NB4 (cell line): ENCODE measurements around the gene CHRNB2.

ENCODE experiments used
- MYC ChIP-seq: IDR thresholded peaks from 2 replicates; pipeline ENCODE4 v1.6.1; 2011; ENCODE audit warnings: low read depth, low read length
- POLR2A ChIP-seq: IDR thresholded peaks from 2 replicates; pipeline ENCODE4 v1.6.1; 2011; ENCODE audit warnings: mild to moderate bottlenecking; ENCODE audit not compliant: insufficient read length; ENCODE audit errors: extremely low read depth
- TF ChIP-seq, protein P1 (sequence below): IDR thresholded peaks from one replicate; pipeline ENCODE4 v1.5.1; 2012; ENCODE audit warnings: low read depth, low read length

DNA sequence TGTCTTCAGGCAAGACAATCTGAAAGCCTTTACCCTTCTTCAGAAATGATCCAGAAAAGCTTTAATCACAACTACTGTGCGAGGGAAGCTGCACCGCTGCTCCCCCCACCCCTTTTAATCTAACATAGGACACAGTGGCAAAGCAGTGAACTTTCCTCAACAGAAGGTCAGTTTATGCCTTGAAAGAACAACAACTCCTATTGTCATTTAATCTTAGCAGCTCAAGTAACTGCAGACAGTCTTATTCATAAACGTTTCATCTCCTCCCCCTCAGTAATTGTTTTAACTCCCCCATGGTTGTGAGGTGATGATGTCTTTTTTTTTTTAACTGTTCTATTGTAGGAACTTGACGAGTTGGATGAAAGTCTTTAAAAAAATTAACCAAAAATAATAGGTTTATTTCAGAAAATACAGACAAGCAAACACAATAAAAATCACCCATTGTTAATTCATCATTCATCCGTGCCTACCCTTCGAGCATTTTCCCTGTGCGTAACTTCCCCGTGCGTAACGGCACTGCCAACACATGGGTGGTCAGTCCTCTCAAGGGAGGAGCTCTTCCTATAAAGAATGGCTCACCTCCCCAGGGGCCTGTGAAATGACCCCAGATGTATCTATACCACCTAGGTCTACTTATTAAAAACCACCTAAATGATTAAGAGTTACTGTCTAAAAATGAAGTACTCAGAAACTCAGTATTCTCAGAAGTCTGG is 43.7 kb downstream of the CHRNB2 start:
- no peak for TF ChIP-seq POLR2A
- TF ChIP-seq, protein P1, sequence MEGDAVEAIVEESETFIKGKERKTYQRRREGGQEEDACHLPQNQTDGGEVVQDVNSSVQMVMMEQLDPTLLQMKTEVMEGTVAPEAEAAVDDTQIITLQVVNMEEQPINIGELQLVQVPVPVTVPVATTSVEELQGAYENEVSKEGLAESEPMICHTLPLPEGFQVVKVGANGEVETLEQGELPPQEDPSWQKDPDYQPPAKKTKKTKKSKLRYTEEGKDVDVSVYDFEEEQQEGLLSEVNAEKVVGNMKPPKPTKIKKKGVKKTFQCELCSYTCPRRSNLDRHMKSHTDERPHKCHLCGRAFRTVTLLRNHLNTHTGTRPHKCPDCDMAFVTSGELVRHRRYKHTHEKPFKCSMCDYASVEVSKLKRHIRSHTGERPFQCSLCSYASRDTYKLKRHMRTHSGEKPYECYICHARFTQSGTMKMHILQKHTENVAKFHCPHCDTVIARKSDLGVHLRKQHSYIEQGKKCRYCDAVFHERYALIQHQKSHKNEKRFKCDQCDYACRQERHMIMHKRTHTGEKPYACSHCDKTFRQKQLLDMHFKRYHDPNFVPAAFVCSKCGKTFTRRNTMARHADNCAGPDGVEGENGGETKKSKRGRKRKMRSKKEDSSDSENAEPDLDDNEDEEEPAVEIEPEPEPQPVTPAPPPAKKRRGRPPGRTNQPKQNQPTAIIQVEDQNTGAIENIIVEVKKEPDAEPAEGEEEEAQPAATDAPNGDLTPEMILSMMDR: no peak
- 0 out of 2 replicates have a peak, but pooled peaks have one; percentile 32 for TF ChIP-seq MYC
